NCI-H446 treated with DMSO at 0.1 percent for 48 hours (cell line): ENCODE data around the gene WNT3.
"Not testable (repeated sequence)": the region's sequence is repeated elsewhere in the genome, so short reads cannot be mapped to it uniquely, and the experiment has no call there.

Source experiments
- DNase-seq: peaks from one replicate; lab custom pipeline; 2025; lab: John Stamatoyannopoulos, UW

The WNT3 gene

DNA sequence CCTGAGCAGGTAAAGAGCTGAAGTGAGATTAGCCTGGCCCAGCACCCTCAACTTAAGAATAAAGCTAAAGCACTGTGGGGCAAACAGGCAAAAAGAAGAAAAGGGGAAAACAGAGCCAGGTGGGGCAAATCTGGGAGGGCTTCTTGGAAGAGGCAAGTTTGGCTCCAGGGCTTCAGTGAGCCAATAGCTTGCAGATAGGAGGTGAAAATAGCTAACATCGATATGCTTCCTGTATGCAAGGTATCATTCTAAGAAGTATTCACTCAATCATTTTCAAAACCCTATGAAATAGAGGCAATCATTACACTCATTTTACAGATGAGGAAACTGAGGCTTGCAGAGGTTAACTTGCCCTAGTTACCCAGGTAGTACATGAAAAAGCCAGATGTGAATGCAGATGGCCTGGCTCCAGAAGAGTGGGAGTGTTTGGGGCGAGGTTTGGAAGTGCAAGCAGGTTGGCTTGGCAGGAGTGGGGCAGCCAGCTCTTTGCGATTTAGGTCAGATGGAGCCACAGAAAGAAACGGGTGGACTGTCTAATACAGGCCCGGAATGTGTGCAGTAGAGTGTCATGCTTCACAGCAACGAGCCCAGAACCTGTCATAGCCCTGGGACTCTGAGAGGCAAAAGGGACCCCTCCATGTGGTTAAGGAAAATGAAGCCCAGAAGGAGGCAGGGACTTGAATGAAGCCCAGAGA, 5.7 kb downstream of the WNT3 start:
- no peak for DNase-seq

DNA sequence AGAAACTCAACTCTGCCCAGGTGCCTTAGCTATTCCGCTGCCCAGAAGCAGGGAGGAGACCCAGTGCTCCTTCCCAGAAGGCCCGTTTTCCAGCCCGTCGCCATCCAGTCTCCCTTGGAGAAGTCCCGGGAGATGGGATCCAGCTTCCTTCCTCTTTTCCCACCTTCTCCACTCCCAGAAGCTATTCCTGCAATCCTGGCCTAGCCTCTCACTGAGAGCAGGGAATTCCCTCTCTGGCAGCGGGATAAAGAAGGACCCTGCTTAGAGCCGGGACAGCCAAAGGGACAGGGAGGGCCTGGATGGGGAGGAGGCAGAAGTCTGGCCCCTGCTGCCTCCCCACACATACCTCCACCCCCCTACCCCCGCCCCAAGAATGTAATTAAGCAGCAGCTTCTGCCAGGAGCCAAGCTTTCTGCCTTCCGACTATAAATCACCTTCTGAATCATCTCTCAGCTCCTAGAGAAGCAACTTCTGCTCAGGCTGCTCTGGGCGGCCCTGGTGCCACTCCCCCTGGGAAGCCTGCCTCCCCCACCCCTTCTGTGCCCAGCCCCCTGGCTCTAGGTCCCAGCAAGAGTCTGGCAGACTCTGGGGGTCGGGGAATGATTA, 6.4 kb downstream of the WNT3 start:
- DNase-seq: peak; percentile 18

DNA sequence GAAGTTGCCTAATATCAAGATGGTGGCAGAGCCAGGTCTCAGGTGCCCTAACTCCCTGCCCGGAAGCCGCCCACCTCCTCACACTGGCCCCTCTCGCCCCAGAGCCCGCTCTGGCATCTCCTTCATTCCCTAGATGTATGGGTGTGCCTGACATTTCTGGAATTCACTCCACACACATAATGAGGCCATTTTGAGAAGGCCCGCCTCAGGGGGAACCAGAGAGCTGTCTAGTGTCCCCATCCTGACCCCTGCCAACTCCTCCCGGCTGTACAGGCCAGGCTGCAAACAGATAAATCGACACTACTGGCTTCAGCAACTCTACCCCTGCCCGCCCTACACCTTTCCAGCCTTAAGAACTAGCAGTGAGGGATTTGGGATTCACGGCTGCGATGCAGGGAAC, 7.7 kb downstream of the WNT3 start:
- DNase-seq: no peak

DNA sequence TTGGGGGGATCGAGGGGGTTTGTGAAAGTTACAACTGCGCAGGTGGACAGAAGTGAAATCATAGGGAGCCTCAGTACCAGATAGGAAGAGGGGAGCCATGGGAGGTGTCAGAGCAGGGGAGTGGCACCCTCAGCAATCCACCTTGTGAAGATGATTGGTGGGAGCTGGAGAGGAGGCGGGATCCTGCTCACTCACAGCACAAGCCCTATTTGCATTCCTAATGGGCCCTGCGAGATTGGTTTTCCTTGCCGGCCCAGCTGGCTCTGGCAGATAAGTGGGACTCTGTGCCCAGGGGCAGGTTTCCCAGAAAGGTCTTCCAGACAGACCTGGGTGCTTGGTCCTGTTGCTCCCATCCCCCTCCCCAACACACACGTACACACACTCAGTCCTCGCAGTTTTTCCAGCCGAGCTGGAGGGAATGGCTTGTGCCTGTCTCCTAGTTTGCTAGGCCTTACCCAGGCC, 9.4 kb downstream of the WNT3 start:
- DNase-seq: no peak

DNA sequence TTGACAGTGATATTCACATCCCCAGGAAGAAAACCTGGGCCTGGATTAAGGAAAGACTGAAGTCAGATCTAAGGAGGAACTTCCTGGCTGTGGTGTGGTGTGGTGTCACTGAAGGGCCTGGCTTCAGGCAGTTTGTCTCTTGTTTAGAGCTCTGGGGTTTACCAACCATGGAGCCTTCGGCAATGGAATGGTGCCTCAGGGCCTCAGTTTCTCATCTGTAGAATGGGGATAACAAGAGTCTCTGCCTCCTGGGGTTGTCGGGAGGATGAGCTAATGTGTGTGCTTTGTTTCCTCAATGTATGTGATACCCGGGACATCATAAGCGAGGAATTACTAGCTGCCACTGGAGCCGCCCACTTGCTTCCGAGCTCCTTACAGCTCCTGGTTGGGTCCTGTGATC, 12.7 kb downstream of the WNT3 start:
- DNase-seq: no peak

DNA sequence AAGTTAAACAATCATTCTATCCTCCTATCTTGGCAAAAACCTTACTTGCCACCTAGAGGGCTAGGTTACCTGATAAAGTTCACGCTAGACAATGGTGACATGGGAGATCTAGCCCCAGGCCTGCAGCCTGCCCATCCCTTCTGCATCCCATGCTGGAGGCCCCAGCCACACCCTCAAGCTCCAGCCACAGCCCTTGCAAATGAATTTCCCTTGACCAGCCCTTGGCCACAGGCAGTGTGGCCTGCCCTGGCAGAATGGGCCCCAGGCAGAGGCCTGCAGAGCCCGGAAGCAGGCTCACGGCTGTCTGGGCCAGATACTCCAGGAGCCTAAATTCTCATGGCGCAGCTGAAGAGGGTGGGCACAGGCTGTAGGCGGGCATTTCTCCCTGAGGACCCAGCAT, 14.9 kb downstream of the WNT3 start:
- DNase-seq: no peak

DNA sequence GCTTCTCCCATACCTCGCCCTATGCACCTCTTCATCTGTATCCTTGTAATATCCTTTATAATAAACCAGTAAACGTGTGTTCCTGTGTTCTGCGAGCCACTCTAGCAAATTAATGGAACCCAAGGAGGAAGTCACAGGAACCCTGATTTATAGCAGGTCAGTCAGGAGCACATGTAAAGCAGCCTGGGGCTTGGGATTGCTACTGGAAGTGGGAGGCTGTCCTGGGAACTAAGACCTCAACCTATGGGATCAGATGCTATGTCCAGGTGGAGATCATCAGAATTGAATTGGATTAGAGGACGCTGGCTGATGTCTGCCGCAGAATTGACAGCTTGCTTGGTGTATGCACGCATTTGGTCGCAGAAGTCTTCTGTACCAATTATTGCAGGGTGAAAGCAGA, 15.7 kb downstream of the WNT3 start:
- no peak for DNase-seq

DNA sequence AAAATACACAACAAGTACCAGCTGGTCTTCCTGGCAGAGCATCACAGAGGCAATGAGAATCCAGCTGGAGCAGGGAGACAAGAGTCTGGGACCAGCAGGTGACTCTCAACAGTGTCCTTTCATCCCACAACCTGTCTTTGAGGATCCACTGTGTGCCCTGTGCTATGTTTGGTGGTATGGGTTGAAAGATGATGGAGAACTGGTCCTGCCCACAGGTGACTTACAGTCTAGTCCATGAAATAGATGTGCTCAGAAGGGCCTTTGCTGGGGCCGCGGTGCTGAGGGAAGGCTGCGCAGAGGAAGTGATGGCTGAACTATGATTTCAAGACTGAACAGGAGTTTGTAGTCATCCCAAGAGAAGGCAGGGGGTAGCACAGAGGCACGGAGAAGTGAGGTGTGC, 17.9 kb downstream of the WNT3 start:
- no peak for DNase-seq

DNA sequence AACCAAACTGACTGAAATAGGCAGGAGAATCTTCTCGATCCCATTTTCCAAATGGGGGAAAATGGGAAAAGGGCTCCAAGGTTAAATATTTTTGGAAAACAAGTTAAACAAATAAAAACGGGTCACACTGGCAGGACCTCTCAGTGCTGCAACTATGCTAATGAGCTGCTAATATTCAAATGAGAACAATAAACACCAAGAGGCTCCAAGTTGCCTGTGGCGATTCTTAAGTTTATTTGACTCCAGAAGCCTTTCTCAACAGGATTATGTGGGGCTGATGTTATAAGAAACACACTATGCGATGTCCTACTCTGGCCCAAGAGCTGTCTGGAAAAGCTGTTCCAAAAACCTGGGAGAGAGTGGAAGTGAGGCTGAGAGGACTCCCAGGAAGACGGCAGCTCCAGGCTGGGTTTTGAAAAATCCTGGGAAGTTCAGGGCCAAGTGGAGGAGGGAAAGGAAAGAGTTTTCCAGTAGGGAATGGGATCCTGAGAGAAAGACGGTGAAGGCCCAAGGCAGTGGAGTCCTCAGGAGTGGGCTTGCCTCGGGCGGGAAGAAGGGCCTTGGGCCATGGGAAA, 21.4 kb downstream of the WNT3 start:
- DNase-seq: no peak

DNA sequence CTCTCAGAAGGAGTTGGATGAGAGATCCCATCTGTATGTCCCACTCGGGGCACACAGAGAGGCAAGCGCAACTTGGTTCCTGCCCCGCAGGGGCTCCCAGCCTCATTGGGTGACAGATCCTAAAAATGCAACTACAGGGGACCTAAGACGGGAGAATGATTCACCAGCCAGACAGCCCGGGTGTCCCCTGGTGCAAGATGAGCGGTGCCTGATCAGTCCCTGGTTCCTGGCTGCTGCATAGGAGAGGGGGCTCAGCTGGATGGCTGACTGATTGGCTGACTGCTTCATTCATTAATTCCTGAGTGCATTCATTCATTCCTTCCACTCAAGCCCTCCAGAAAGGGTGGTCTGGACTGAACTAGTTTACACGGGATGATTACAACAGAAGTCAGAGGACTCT, 22.0 kb downstream of the WNT3 start:
- DNase-seq: no peak

DNA sequence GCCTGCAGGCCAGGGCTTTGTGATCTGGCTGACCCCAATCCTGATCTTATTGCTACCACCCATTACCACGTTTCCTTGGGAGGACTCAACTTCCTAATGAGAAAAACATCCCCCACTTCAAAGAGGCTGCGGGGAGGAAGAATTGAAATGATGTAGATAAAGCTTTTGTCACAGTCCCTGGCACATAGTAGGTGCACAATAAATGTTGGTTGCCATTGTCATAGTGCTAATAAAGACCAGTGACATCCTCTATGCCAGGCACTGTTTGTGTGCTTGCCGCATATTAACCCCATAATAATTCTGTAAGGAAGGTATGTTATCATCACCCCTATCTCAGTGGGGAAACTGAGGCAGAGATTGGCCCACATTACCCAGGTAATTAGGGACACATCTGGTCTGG, 22.4 kb downstream of the WNT3 start:
- DNase-seq: no peak

DNA sequence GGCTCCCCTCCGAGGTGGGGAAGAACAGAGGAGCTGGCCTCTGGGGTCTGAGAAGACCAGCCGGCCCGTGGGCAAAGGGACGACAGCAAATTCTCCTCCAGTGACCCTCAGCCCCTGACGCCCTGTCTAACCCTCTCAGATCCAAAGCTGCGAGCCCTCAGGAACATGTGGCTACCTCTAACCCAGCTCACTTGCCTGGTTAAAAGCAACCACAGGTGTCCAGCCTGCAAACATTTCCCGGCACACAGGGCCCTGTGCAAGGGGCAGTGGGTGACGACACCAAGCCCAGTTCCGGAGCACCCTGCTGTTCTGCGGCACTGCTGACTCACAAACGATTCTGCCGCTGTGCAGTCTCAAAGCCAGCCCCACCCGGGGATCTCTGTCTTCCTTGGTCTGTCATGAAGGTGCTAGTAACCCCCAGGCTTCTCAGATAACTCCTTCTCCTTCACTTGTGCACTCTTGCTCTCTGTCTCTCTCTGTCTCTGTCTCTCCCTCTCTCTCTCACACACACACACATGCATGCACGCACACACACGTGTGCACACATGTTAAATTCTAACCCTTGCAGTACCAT, 23.0 kb downstream of the WNT3 start:
- DNase-seq: no peak

DNA sequence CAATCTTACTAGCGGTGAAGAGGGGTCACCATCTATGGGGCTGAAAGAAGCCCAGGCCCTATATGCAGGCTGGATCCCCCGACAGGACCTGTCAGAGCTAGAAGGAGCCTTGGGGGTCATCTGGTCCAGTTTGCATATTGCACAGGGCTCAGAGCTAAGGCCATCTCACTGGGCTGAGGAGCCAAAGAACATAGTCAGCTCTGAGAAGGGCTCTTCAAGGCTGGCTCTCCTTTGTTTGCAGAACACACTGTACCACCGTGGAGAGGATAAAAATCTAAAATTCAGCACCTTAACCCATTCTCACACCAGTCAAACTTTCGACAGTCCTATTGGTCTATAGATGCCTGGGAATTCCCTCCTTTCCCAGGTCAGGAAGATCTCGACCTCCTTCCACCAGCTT, 24.2 kb downstream of the WNT3 start:
- no peak for DNase-seq

DNA sequence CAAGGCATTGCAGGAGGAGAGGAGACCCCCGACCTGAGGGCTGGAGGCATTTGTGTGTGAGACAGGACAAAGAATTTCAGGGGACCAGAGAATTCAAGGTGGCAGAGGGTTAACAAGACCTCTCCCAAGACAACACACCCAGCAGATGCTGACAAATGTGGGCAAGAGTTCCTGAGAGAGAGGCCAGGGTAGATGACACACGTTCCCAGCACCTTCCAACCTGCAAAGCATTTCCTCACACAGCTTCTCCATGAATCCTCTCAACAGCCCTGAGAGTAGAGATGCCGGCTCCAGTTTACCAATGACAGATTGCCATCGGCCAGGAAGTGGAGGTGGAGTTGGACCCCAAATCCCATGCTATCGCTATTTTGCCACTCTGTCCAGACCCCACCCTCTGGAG, 25.0 kb downstream of the WNT3 start:
- DNase-seq: no peak

DNA sequence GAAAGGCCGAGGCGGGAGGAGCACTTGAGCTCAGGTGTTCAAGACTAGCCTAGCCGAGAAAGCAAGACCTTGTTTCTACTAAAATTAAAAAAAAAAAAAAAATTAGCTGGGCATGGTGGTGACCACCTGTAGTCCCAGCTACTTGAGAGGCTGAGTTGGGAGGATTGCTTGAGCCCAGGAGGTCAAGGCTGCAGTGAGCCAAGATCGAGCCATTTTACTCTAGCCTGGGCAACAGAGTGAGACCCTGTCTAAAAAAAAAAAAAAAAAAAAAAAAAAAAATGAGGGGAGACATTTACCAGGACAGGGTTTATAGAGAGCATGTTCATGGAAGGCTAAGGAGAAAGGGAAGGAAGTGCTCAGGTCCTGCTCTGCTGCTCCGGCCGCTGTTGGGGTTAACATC, 25.5 kb downstream of the WNT3 start:
- DNase-seq: not testable (repeated sequence)

DNA sequence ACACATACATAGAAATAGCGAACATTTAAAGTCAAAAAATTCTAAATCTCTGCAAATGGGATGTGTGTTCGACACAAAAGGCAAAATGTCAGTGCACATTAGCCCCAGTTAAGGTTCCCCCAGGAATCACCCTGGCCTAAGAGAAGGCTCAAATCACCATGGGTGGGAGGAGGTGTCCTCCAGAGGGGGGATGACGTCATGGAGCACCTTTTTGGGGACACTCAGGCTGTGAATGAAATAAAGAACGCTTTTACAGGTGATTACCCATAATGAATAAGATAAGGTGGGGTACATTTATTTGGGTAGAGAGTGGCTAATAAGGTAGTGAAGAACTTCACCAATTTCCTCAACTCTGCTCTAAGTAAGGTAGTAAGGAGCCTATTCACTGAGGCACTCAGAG, 26.4 kb downstream of the WNT3 start:
- DNase-seq: no peak

DNA sequence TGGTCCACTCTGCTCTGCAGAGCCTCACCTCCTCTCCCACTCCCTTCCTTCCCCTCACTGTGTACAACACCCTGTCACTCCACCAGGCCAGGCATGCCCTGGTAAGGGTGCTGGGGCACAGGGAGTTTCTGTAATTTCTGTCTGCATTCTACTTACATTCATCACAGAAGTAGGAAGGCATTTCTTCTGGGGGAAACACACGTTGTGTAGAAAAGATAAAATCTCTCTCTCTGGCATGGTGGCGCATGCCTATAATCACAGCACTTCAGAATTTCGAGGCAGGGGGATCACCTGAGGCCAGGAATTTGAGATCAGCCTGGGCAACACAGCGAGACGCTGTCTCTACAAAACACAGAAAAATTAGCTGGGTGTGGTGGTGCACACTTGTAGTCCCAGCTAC, 27.0 kb downstream of the WNT3 start:
- no peak for DNase-seq

DNA sequence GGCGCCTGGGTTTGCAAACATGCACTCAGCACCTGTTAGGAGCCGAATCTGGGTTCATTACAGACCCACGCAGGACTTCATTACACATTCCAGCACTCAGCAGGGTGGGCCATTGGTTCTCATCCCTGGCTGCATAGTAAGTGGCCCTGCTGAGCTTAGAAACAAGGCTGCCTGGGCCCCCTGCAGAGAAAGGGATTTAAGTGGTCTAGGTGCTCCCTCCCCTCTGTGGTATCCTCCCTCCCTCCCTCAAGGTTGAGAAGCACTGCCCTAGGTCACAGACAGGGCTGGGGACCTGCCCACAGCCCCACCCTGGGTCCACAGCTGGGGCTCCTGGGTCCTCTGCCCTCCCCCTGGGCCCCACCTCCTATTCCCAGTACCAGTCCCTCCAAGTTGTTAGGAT, 28.3 kb downstream of the WNT3 start:
- no peak for DNase-seq

DNA sequence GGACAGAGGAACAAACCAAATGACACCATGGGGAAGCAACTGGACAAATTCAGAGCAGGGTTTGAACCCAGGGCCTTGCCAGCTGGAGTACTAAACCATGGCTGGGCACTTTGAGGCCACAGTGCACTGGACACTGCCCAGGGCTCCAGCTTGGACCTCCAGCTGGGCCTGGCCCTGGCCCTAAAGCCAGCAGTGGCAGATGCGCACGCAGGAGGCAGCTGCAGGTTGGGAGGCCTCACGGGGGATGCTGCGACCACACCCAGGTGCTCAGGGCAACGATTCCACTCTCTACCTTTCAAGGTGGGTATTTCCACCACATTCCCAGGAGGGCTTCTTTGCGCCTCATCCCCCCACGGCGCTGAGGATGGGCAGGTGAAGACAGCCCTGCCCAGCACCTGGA, 28.9 kb downstream of the WNT3 start:
- no peak for DNase-seq

DNA sequence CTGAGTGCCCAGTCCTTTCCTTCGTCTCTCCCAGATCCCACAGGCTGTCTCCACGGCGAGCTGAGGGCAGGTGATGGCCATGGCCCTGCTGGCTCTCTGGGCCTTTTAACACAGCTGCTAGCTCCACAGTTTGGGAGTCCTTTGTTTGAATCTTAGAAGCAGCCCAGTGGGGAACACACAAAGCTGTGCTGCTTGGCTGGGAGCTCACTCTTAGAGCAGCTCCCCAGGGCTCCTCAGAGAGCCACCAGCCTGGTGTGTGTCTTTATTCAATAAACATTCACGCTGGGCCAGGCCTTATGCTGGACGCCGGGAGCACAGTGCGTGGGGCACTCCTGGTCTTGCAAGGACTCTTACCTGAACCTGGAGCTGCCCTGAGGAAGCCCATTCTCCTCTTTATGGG, 29.7 kb downstream of the WNT3 start:
- no peak for DNase-seq

DNA sequence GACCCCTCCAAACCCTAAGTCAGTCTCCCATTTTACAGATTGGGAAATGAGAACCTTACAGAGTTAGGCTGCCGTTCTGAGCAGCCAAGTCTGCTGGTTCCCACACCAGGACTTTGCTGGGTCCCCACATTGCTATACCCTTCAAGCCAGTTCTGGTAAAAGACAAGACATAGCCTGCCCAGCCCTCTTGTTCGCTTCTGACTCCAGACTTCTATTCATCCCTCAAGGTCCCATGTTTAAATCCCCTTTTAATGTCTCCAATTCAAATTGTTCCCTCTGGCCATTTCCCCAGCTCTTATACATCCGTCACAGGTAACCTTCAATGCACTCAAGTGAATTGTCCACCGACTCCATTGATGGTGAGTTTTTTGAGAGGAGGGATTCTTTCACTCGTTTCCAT, 30.2 kb downstream of the WNT3 start:
- DNase-seq: no peak

DNA sequence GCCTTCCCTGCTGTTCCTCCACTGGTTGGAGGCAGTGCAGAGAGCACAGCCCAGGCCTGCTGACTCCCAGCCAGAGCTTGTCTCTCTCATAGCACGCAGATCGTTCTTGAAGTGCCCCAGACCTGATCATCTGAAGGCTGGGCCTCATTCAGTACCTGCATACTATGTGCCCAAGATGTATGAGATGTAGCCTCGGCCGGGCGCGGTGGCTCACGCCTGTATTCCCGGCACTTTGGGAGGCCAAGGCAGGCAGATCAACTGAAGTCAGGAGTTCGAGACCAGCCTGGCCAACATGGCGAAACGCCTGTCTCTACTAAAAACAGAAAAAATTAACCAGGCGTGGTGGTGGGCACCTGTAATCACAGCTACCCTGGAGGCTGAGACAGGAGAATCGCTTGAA, 31.0 kb downstream of the WNT3 start:
- no peak for DNase-seq

DNA sequence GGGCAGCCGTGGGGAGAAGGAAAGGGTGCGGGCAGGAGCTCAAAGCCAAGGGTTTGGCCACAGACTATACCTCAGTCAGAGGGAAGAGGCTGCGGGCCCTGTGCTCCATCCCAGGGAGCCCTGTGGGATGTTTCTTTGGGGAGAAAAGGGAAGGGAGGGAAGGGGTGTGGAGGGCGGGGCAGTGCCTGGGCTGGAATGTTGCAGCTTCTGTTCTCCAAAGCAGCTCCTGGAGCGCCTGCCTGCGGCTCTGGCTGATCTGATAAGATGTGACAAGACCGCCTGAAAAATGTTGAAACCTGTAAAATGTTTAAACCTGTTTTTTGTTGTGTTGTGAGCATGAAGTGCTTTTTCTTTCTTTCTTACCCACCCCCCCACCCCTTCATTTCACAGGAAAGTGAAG, 32.8 kb downstream of the WNT3 start:
- DNase-seq: no peak
